SW480 (cell line): ENCODE data around the gene FAM117A.
A peak's percentile ranks its signal among the peaks of the same experiment; 100 is the strongest.

Experiments
- DNase-seq: peaks from one replicate; pipeline ENCODE4 v3.0.0-alpha.2; 2016; ENCODE audit warnings: low spot score

Gene FAM117A, protein sequence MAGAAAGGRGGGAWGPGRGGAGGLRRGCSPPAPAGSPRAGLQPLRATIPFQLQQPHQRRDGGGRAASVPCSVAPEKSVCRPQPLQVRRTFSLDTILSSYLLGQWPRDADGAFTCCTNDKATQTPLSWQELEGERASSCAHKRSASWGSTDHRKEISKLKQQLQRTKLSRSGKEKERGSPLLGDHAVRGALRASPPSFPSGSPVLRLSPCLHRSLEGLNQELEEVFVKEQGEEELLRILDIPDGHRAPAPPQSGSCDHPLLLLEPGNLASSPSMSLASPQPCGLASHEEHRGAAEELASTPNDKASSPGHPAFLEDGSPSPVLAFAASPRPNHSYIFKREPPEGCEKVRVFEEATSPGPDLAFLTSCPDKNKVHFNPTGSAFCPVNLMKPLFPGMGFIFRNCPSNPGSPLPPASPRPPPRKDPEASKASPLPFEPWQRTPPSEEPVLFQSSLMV

DNA sequence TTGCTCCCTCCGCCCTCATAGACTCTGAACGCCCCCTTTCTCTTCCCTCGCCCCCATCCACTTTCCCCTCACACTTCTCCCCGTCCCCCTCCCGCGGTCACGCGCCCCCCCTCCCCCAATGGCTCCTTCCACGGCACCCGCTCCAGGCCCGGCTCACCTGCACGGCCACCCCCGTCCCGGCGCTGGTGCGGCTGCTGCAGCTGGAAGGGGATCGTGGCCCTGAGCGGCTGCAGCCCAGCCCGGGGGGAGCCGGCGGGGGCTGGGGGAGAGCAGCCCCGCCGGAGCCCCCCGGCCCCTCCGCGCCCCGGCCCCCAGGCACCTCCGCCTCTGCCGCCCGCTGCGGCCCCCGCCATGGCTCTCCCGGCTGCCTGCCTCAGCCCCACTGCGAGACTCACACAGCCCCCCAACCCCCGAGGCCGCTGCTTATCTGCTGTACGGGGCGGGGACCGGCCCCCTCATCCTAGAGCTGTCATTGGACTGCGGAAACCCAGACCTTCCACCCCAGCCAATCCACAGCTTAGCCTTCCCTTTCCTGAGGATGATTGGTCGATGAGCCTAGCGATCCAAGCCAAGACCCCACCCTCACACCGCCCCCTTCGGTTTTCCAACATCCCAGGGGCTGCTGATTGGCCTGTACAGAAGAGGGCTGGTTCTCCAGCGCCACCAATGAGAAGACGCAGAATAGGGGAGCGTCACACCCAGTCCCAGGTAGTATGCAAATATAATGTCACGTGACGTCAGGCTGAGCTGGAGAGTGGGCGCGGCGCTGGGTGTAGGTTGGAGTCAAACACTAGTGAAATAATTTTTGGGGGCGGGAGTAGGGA, at the start of gene FAM117A:
Gene FAM117A, minus strand, starts transcription at position 397 of the 824 bp plus-strand sequence. Its CDS starts 44 bp downstream, at position 353.
- peak; percentile 99 for DNase-seq

DNA sequence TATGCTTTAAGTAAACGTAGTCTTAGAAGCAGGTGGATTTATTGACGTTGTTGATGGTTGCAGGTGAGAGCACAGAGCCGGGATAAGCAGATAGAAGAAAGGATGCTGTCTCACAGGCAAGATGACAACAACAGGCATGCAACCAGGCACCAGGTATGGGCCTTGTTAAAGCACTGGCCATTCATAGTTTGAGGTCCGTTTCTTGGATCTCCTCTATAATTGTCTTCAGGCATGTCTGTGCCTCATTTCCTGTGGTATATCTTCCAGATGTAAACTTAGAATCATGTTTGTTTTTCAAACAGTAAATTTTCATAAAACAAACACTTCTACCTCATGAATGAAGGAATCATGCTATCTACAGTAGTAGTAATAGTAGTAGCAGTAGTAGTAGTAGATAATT, 45.1 kb upstream of the FAM117A start:
- no peak for DNase-seq

DNA sequence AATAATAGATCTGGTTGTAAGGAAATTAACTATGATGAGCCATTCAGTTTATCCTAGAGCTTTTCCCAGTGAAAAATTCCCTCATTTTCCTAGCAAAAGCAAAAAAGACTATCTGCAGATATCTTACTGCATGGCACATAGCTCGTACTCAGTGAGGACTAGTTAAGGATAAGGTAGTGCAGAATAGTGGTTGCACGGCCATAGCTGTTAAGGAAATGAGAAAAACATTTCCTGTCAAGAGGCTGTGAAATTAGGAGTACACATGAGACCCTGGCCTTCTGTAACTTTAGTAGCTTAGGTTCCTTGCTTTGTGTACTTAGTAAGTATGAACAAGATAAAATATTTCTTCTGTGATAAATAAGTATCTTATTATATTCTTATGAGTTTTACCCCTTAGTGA, 34.8 kb upstream of the FAM117A start:
- no peak for DNase-seq

DNA sequence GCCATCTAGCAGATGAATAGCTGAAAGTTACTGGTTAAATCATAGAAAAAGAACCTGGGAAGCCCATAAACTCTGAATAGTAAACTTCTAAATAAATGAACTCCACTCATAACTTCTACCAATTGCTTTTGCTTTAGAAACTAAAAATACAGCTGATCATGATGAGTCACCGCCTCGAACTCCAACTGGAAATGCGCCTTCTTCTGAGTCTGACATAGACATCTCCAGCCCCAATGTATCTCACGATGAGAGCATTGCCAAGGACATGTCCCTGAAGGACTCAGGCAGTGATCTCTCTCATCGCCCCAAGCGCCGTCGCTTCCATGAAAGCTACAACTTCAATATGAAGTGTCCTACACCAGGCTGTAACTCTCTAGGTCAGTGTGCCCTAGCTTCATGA, 34.3 kb upstream of the FAM117A start:
- no peak for DNase-seq

DNA sequence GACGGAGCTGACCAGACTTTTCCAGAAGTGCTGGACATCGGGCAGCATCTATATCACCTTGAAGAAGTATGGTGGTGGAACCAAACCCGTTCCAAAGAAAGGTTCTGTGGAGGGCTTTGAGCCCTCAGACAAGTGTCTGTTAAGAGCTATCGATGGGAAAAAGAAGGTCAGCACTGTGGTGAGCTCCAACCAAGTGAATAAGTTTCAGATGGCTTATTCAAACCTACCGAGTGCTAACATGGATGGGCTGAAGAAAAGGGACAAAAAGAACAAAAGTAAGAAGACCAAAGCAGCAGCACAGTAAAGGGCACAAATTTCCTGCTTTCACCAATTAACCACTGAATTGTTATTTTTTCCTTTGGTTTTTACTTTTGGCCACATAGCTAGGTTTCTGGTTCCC, 31.4 kb upstream of the FAM117A start:
- no peak for DNase-seq

DNA sequence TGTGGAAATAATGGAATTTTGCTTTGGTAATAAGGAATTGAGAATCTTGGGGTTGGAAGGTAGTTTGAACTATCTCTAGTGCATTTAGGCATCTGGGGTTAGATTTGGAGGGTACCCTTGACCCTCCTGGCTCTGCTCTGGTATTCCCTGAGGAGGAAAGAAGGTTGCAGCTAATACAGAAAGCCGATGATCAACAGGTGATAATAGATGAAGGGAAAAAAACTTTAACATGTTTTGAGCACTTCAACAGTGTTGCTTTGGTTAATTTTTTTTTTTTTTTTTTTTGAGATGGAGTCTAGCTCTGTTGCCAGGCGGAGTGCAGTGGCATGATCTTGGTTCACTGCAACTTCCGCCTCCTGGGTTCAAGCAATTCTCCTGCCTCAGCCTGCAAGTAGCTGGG, 29.4 kb upstream of the FAM117A start:
- no peak for DNase-seq

DNA sequence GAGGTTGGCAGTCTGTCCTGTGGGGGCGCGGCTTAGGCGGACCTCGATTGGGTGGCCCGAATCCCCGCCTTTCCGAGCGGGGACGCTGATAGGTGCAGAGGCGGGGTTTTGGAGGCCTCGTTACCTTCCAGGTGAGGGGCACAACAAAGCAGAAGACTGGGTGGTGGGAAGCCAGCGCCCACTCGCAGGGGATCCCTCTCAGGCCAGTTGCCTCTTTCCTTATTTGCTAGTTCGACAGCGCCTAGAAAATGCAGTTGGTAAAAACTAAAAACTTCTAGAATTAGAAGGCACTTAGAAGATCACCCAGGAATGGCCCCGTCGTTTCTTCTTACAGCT, 25.3 kb upstream of the FAM117A start:
- DNase-seq, result no peak

DNA sequence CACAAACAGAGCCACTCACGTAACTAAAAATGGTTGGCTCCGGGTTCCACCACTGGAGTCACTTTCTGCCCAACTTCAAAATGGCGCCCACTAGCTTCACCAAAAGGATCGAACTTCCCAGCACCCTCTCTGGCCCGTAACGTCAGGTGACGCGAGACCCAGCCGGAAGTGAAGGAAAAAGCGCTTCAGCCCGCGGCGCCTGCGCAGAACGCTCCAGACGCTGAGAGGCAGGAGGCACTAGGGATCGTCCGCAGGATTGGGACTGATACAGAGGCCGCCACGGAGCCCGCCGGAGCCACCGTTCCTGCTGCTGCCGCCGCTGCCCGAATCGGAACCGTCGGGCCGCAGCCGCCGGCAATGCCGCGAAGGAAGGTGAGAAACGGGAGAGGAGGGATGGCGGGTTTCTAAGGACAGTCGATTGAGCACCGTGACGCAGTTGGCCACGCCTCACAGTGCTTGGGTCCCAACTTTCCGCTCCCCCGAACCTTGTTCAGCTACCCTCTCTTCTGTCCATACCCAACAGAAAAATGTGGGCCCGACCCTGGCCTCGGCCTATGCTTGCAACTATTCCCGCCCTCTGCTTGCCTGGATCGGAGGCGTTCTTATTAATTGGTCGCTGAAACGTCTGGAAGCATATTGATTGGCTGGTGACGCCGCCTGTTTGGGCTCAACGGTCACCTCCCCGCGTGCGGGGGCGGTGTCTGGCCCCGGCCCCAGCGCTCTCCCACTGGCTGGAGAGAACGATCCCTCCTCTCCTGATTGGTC, 24.7 kb upstream of the FAM117A start, which contains the start of gene KAT7:
Gene KAT7, plus strand, starts transcription at position 204 of the 765 bp plus-strand sequence. Its CDS starts 154 bp downstream, at position 358.
- DNase-seq, result peak; percentile 99

DNA sequence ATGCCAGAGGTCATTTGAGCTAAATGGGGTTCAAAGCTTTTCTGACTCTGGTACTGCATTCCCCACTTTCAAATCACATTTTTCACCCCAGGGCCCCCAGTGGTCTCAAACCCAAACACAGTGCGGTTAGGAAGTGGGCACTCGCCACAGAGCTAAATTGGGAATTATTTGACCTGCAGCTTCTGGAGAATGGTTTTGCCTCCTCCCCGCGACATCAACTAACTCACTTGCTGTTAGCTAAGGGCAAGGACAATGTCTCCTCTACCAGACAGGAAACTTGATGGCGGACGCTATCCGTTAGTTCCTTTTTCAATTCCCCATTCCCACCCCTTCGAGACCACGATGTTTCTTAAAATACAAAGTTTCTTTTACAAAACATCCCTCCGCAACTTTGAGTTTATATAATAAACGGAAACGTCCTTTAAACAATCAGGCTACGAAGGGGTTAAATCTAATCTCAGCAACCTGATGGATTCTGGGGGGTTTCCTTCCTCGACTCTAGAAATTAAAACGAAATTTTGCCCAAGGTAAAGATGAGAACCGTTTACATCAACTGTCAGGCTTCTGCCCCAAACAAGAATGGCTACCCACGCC, 24.1 kb upstream of the FAM117A start:
- DNase-seq, result no peak

DNA sequence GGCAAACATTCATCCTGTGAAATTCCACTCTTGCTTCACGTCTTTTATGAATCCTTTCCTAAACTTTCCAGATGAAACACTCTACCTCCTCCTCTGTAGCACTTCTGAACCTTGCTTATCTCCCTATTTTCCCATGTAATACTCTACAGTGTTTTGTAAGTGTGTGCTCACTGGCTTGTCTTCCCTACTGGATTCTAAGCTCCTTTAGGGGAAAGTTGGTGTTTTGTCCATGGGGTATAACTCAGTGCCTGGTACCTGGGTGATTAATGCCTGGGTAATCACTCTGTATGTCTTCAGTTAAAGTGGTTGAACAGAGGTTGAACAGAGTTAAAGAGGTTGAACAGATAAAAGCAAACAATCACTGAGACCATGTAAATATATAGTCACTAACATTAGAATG, 20.7 kb upstream of the FAM117A start:
- DNase-seq, result no peak

DNA sequence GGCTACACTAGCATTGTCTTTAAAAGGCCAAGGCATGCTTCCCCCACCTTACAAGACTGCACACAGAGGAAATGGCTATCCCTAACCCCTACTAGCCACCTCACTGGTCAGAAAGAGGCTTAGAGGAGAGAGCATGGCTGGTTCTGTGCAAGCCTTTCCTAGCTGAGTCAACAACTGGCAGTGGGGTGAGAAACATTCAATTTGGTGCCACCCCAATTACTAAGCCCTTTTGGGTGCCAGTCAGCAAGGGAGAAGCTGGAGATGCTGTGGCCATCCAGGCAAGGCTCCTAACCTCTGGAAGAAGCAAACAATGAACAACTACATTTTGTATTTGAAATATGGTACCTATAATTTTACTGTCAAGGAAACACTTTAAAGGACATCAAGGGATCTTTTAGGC, 19.9 kb upstream of the FAM117A start:
- DNase-seq, result no peak

DNA sequence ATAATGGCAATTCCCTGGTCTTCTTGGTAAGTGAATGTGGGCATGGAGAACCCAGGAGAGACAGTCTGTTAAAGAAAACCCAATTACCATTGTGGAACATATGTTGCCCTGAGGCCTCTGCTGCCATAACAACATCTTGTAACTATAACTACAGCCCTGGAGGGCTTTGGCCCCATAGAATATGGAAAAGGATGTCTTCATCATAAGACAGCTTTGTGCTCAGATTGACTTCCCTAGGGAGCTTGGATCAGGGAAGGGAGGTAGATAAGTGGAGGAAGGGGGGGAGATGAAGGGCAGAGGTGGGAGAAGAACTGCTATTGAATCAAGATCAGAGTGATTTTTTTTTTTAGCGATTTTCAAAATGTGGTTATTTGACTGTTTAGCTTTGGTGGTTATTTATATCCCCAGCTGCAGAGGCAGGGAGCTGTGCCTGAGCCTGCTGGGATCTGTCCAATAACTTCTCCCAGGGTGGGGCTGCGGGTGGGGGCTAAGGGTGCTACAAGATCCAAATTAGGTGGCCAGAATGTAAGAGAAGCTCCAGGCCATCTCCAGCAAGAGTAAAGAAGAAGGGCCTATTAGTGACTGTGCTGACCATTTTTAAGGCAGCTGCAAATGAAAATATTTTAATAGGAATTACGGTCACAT, 19.3 kb upstream of the FAM117A start:
- DNase-seq, result no peak

DNA sequence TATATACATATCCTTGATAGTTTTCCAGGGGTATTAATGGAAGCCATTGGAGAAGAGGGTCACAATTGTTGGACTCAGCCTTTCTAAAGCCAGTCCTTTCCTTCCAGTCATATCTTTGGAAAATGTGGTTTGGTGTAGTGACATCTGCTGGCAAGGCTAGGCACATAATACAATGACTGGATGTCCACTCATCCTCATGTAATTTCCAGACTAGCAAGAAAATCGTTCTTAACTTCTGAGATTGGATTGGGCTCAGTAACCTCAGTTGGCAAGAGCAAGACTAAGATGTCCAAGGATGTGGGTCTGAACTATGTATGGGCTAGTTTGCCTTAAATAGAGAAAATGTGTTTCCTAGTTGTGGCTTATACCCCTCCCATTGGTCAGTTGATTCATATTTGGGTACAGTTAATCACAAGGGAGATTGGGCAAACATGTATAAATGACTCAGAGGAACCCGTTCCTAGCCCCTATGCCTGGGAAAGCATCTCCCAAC, 15.9 kb upstream of the FAM117A start:
- DNase-seq, result peak; percentile 57

DNA sequence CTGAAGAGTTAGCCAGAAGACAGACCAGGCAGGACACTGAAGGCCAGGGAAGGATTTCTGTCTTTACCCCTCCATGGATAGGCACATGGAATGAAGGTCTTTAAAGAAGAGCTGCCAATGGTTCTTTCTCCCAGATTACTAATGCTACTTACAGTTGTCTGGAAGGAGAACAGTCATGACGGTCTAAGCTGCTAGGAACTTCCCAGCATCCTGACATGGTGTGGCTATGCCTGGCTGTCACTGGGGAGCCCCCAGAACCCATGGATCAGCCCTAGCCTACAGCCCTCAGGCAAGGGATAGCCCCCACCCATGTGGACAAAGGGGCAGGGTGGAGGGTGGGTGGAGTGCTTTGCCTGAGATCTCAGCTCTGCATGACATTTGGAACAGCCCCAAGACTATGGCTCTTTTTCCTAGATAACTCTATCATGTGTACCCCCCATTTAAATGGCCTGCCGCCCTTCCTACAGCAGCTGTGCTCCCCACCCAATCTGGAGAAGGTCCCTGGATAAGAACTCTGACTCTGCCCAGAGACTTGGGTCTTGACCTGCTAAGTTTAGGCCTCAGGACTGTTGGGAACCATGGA, 15.3 kb upstream of the FAM117A start:
- DNase-seq, result no peak

DNA sequence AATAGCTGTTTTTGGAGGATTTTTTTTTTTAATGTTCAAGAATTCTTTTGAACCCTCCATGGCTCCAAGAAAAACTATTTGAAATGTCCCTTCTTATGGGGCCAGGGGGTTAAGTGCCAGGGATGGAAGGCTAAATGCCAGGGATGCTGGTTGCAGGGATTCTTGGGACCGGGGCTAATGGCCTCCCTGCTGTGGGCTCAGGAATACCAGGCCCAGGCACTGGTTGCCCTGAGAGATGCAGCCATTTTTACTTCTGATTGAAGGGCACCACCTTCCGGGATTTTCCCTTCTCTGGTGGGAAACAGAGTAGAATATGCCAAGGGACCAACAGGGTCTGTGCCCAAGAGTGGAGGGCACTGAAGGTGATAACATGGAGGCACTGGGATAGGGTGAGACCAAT, 13.6 kb upstream of the FAM117A start:
- DNase-seq, result no peak

DNA sequence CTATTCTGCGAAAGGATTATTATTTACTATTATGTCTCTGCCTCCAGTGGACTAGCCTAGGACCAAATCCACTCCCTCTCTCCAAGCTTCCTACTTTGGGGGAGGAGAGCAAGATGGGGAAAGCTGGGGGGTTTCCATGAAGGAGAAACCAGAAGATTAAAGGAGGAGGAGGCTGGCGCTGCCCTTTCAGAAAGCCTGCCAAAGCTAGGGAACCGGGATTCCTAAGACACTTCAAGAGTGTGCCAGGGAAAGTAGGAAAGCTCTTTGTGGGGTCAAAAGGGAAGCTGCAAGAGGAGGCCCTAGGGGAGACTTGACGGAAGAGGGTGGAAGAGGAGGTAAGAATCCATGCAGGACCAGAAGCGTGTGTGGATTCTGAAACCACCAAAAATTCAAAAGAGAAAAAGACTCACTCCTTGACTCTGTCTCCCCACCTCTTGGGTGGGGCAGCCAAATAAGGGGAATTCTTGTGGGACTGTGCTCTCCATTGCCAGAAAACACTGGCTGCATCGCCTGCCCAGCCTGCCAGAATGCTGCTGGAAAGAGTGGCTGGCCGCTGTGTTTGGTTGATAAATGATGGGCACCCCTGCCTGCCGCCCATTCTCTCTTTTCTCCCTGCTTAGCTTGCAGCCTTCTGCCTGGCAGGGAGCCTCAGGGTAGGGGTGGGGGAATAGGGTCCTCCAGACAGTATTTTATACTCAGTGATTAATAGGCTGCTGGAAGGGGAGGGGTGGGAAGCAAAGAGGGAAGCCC, 12.8 kb upstream of the FAM117A start:
- no peak for DNase-seq

DNA sequence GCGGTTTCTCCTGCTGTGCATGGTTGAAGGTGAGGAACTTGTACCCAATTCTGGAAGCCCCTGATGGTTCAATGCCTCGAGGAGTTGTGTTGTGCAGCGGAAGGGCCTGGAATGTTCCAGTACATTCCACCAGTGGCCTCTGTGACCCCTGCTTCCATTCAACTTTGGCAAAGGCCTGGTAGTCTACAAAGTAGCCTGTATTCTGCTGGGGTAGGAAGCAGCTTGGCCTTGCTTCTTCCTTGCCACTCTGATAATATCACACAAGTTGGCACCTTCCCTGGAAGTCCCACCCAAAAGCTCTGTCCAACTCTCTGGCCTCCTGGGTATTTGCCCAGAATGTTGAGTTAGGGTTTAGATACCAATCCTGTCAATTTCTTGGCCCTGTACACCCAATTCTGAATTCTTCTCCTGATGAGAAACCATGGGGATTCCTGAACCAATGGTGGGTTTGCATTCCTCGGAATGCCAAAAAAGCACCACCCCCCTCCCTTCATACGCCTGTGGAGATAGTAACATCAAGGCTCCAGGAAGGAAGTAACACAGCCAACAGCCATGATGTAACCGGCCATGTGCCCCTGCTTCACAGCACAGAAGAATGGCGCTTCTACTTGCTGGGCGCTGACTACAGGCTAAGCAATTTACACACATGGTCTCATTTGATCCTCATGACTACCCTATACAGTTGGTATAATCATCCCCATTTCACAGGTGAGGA, 11.8 kb upstream of the FAM117A start:
- no peak for DNase-seq

DNA sequence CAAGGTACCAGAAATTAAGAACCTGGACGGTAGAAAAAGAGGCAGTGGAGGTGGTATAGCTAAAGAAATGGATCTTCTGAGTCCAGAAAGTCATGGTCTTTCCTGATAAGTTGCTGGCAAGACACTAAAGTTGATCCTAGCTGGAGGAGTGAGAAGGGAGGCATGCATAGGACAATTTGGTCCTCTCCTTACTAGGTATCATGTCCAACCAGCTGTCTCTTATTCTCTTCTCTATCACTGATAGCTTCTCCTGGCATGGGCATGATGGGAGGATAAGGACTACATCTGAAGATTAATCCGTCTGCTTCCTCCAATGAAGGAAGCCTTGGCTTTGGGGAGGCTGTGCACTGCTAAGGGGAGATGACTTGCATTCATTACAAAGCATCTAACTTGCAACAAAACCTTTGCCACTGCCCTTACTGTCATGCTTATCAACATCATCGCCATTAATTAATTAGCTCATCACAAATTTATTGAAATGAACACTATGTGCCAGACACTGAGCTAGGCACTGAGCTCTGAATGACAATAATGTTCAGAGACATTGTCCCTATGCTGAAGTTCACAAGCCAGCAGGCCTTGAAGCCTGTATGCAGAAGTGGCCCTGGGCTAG, 3.1 kb upstream of the FAM117A start:
- DNase-seq, result no peak

DNA sequence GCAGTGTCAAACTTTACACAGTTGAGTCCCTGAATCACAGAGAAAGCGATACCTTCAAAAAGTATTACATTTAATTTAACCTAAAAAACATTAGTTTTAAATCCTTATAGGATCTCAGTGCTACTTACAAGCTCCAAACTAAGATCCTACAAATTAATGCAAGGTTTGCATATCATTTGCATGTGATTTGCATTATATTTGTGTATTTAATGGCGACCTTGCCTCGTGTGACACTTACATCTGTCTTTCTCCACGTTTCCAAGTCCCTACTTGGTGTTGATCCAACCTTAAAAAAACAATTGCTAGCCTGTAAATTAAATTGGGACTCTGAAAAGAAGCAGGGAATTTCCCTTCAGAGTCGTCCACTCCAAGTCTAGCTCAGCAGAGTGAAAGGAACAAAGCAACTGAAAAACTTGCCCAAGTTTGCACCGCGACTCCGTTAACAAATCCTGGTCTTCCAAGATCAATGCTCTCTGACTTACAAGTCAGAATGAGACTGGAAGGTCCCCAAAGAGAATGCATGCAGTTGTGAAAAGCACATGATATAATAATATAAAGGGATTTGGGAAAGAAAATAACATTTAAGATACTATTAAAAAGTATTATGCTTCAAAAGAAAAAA, 739 bp upstream of the FAM117A start:
- no peak for DNase-seq
